Measurements from ENCODE around the gene AGAP9.
"Not testable (repeated sequence)": the region's sequence is repeated elsewhere in the genome, so short reads cannot be mapped to it uniquely, and the experiment has no call there.

AGAP9 gene

GRCh38 chr10:47485943-47486342 lies 37.5 kb downstream of the AGAP9 start:
- DNase-seq (ENCODE audit: low spot score) = not testable (repeated sequence)

- not testable (repeated sequence) for DNase-seq (ENCODE audit: low spot score)
These were observed 38.7 kb downstream of the AGAP9 start for GRCh38 chr10:47484786-47485185.

- not testable (repeated sequence) for DNase-seq (ENCODE audit: low spot score)
These were observed 39.5 kb downstream of the AGAP9 start, which contains the start of gene ANXA8 for GRCh38 chr10:47483923-47484322. Gene ANXA8 (minus strand): TSS chr10:47484115. CDS start chr10:47483933, 182 bp downstream.

- DNase-seq (ENCODE audit: low spot score) = not testable (repeated sequence)
These were observed 41.1 kb downstream of the AGAP9 start for GRCh38 chr10:47482367-47482766.

- DNase-seq (ENCODE audit: low spot score) = not testable (repeated sequence)
These were observed 41.7 kb downstream of the AGAP9 start for GRCh38 chr10:47481768-47482181.

- not testable (repeated sequence) for DNase-seq (ENCODE audit: low spot score)
These were observed 42.2 kb downstream of the AGAP9 start for GRCh38 chr10:47481182-47481766.

- not testable (repeated sequence) for DNase-seq (ENCODE audit: low spot score)
These were observed 43.3 kb downstream of the AGAP9 start for GRCh38 chr10:47480133-47480532.

- DNase-seq (ENCODE audit: low spot score) = not testable (repeated sequence)
These were observed 45.3 kb downstream of the AGAP9 start for GRCh38 chr10:47478114-47478513.

GRCh38 chr10:47477078-47477477 lies 46.4 kb downstream of the AGAP9 start:
- DNase-seq (ENCODE audit: low spot score) = not testable (repeated sequence)

- DNase-seq (ENCODE audit: low spot score) = not testable (repeated sequence)
These were observed 48.3 kb downstream of the AGAP9 start for GRCh38 chr10:47475101-47475500.

- DNase-seq (ENCODE audit: low spot score) = not testable (repeated sequence)
These were observed 49.9 kb downstream of the AGAP9 start for GRCh38 chr10:47473516-47473915.

GRCh38 chr10:47472647-47473046 lies 50.8 kb downstream of the AGAP9 start:
- not testable (repeated sequence) for DNase-seq (ENCODE audit: low spot score)

- not testable (repeated sequence) for DNase-seq (ENCODE audit: low spot score)
These were observed 51.4 kb downstream of the AGAP9 start for GRCh38 chr10:47472072-47472471.

- DNase-seq (ENCODE audit: low spot score) = not testable (repeated sequence)
These were observed 54.5 kb downstream of the AGAP9 start for GRCh38 chr10:47468731-47469528.

GRCh38 chr10:47467957-47468356 lies 55.5 kb downstream of the AGAP9 start:
- not testable (repeated sequence) for DNase-seq (ENCODE audit: low spot score)

- DNase-seq (ENCODE audit: low spot score) = not testable (repeated sequence)
These were observed 56.0 kb downstream of the AGAP9 start for GRCh38 chr10:47467458-47467857.

GRCh38 chr10:47465216-47465917 lies 58.1 kb downstream of the AGAP9 start:
- not testable (repeated sequence) for DNase-seq (ENCODE audit: low spot score)

- DNase-seq (ENCODE audit: low spot score) = not testable (repeated sequence)
These were observed 60.7 kb downstream of the AGAP9 start for GRCh38 chr10:47462577-47463358.

GRCh38 chr10:47461261-47461687 lies 62.2 kb downstream of the AGAP9 start:
- DNase-seq (ENCODE audit: low spot score) = peak; percentile 43

- peak; percentile 28 for DNase-seq (ENCODE audit: low spot score)
These were observed 64.8 kb downstream of the AGAP9 start for GRCh38 chr10:47458466-47459154.

- no peak for DNase-seq (ENCODE audit: low spot score)
These were observed 65.6 kb downstream of the AGAP9 start for GRCh38 chr10:47457826-47458225.

Data from SW480 (cell line).